Stimulated activated effector memory CD8-positive, alpha-beta T cell treated with anti-CD3 and anti-CD28 coated beads, Interleukin-12 subunit alpha, Interleukin-12 subunit beta, amount 100 ng/mL, for 72 hours (primary cell): ENCODE results near the gene KCNJ15.

Experiments used
- ATAC-seq: fragments of 150-1000 bp; cut with Tn5 transposase; 2 replicates; pipeline ENCODE4 v1.10.0; 2021
- DNase-seq, 2 donors: peaks; one replicate each; pipeline ENCODE4 v3.0.0; 2021 to 2022; ENCODE audit warnings: low spot score in 2 of 2
- H3K27ac Mint-ChIP-seq: one replicate; pipeline ENCODE4 v1.8.0; 2022; ENCODE audit warnings: mild to moderate bottlenecking, mixed read lengths
- H3K36me3 Mint-ChIP-seq: one replicate; pipeline ENCODE4 v1.8.0; 2022; ENCODE audit warnings: mild to moderate bottlenecking, mixed read lengths
- H3K4me1 Mint-ChIP-seq: one replicate; pipeline ENCODE4 v1.8.0; 2022; ENCODE audit warnings: mixed read lengths
- H3K4me3 Mint-ChIP-seq: one replicate; pipeline ENCODE4 v1.8.0; 2022; ENCODE audit warnings: mild to moderate bottlenecking, mixed read lengths
- H3K9me3 Mint-ChIP-seq: one replicate; pipeline ENCODE4 v1.8.0; 2022; ENCODE audit warnings: mixed read lengths

The KCNJ15 gene

GRCh38 chr21:38273745-38274542 is 17.2 kb downstream of the KCNJ15 start:
- no peaks in the 10 kb centered on the region for H3K36me3 Mint-ChIP-seq
- DNase-seq (no peak), ATAC-seq (no peak)
- no peak overlapping the region for H3K27ac Mint-ChIP-seq
- peaks cover 3% of the 10 kb centered on the region for H3K9me3 Mint-ChIP-seq
- H3K4me3 Mint-ChIP-seq, result no peak overlapping the region
- no peaks in the 10 kb centered on the region for H3K4me1 Mint-ChIP-seq

- H3K4me1 Mint-ChIP-seq, result no peaks in the 10 kb centered on the region
- no peak for ATAC-seq
- H3K4me3 Mint-ChIP-seq, result no peak overlapping the region
- no peaks in the 10 kb centered on the region for H3K36me3 Mint-ChIP-seq
- peaks cover 3% of the 10 kb centered on the region for H3K9me3 Mint-ChIP-seq
- no peak for DNase-seq
- no peak overlapping the region for H3K27ac Mint-ChIP-seq
Measured at GRCh38 chr21:38277501-38278131, 20.8 kb downstream of the KCNJ15 start.

GRCh38 chr21:38280454-38280853 is 23.7 kb downstream of the KCNJ15 start:
- Mint-ChIP-seq H3K36me3 (no peaks in the 10 kb centered on the region), H3K4me3 (no peak overlapping the region), H3K27ac (no peak overlapping the region), H3K9me3 (peaks cover 3% of the 10 kb centered on the region), H3K4me1 (no peaks in the 10 kb centered on the region)
- ATAC-seq (no peak), DNase-seq (no peak)

DNA sequence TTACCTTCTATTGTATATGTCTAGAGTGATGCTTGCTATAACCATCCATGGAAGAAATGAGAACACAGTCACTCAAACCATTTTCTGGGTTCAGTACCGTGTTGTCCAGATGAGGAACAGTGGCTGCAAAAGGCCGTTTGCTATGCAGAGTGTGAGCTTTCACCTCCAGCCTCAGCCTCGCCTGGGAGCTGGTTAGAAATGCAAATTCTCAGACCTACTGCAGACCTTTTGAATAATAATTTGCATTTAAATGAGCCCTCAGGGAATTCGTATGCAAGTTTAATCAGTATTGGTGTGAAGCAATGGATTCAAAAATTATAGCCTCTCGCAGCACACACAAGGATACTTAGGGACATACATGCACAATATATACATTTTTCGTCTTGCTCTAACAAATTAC is 24.1 kb downstream of the KCNJ15 start:
- no peak for ATAC-seq
- H3K4me3 Mint-ChIP-seq, result no peak overlapping the region
- H3K36me3 Mint-ChIP-seq, result no peaks in the 10 kb centered on the region
- H3K9me3 Mint-ChIP-seq, result peaks cover 3% of the 10 kb centered on the region
- no peak for DNase-seq
- H3K4me1 Mint-ChIP-seq, result no peaks in the 10 kb centered on the region
- no peak overlapping the region for H3K27ac Mint-ChIP-seq

GRCh38 chr21:38282921-38283320 is 26.1 kb downstream of the KCNJ15 start:
- Mint-ChIP-seq H3K4me1 (no peaks in the 10 kb centered on the region), H3K4me3 (no peak overlapping the region), H3K36me3 (no peaks in the 10 kb centered on the region), H3K9me3 (peaks cover 3% of the 10 kb centered on the region), H3K27ac (no peak overlapping the region)
- ATAC-seq (no peak), DNase-seq (no peak)

- no peak for ATAC-seq
- no peak for DNase-seq
- Mint-ChIP-seq H3K4me1 (no peaks in the 10 kb centered on the region), H3K4me3 (no peak overlapping the region), H3K27ac (no peak overlapping the region), H3K9me3 (no peaks in the 10 kb centered on the region), H3K36me3 (no peaks in the 10 kb centered on the region)
Measured at GRCh38 chr21:38284216-38284615, 27.4 kb downstream of the KCNJ15 start.

DNA sequence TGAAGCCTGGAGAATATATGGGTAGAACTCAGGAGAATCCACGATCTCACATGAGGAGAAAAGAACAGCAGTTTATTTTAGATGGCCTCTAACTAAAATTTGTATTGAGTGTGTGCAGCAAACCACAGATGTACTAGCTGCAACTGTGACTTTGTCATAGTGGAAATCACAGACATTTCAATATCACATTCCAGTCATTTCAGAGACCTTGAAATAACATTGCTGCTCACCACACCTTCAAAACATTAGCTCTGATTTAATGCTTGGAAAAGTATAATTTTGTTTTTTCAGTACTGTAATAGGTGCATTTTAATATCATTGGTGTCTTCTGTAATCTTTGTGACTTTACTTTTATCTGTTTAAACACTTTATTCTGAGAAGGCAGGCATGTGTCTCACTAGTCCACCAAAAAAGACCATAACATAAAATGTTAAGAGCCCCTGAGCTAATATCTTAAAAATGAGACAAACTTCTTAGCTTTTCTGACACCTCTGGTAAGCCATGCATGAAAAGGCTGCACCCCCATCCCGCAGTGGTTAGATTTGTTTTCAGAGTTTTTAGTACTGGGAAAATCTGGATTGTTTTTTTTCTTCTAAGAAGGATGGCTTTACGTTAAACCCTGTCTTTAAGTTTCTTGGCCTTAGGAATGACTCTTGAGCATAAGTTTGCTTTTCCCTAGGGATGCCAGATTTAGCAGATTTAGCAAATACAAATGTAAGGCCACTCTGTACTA is 30.1 kb downstream of the KCNJ15 start:
- ATAC-seq (no peak), DNase-seq (no peak)
- Mint-ChIP-seq H3K4me1 (no peaks in the 10 kb centered on the region), H3K4me3 (no peak overlapping the region), H3K27ac (no peak overlapping the region), H3K36me3 (no peaks in the 10 kb centered on the region), H3K9me3 (no peaks in the 10 kb centered on the region)

DNA sequence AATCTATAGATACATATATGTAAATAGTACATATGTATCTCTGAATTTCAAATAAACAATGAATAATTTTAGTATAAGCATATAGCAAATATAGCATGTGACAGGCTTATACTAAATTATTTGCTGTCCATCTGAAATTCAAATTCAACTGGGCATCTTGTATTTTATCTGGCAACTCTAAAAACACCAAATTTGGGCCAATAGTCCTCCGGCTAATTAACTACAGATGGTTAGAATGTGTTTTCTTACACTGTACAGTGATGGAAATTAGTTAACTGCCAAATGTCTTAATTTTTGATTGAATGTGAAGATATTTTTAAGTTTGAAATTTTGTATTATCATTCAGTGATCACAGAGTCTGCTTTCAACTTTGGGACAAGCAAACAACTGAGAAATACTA is 30.7 kb downstream of the KCNJ15 start:
- no peak for DNase-seq
- Mint-ChIP-seq H3K27ac (no peak overlapping the region), H3K4me1 (no peaks in the 10 kb centered on the region), H3K9me3 (no peaks in the 10 kb centered on the region), H3K36me3 (no peaks in the 10 kb centered on the region), H3K4me3 (no peak overlapping the region)
- ATAC-seq, result no peak

GRCh38 chr21:38289705-38290485 is 33.1 kb downstream of the KCNJ15 start:
- Mint-ChIP-seq H3K4me1 (no peaks in the 10 kb centered on the region), H3K4me3 (no peak overlapping the region), H3K27ac (no peak overlapping the region), H3K9me3 (no peaks in the 10 kb centered on the region), H3K36me3 (no peaks in the 10 kb centered on the region)
- ATAC-seq (no peak), DNase-seq (no peak)

DNA sequence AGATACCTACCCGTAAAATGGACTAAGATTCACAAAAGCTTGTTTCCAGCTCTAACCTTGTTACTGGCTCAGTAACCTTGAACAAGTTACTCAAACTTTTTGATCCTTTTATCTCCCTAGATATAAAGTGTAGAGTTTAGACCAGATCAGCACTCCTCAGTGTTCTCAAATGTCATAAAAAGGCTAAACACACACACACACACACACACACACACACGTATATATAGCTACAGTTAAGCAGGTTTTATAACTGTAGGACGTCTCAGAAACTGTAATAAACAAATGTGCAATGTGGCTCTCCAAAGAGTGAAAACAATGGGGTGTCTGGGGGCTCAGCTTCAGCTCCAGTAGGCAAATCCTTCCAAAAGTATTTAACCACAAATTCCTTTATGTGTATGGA is 34.0 kb downstream of the KCNJ15 start:
- H3K27ac Mint-ChIP-seq, result no peak overlapping the region
- DNase-seq (no peak), ATAC-seq (no peak)

DNA sequence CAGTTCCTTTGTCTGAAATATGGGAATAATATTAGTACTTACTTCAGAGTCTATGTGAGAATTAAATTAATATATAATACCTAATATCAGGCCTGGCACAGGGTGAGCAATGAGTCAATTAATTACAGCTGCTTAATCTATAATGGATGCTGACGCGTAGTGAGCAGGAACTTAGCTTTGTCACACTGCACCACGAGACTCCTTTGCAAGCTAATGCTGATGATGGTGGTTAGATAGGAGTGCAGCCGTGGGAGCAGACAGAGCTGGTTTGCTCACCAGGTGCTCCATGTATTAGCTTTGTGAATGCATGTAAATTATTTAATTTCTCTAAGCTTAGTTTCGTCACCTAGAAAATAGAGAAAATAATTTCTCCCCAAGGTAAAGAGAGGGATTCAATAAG is 35.1 kb downstream of the KCNJ15 start:
- DNase-seq, result no peak
- H3K4me3 Mint-ChIP-seq, result no peak overlapping the region
- H3K36me3 Mint-ChIP-seq, result no peaks in the 10 kb centered on the region
- no peaks in the 10 kb centered on the region for H3K4me1 Mint-ChIP-seq
- no peak overlapping the region for H3K27ac Mint-ChIP-seq
- ATAC-seq, result no peak
- no peaks in the 10 kb centered on the region for H3K9me3 Mint-ChIP-seq

More for the DNA sequence above, 34.0 kb downstream of the KCNJ15 start:
- H3K4me3 Mint-ChIP-seq, result no peak overlapping the region
- no peaks in the 10 kb centered on the region for H3K9me3 Mint-ChIP-seq
- no peaks in the 10 kb centered on the region for H3K36me3 Mint-ChIP-seq
- H3K4me1 Mint-ChIP-seq, result no peaks in the 10 kb centered on the region

GRCh38 chr21:38293113-38293512 is 36.3 kb downstream of the KCNJ15 start:
- Mint-ChIP-seq H3K4me3 (no peak overlapping the region), H3K9me3 (no peaks in the 10 kb centered on the region), H3K4me1 (no peaks in the 10 kb centered on the region), H3K27ac (no peak overlapping the region), H3K36me3 (no peaks in the 10 kb centered on the region)
- DNase-seq, result no peak
- ATAC-seq, result no peak

GRCh38 chr21:38293765-38294164 is 37.0 kb downstream of the KCNJ15 start:
- H3K27ac Mint-ChIP-seq, result no peak overlapping the region
- DNase-seq (no peak), ATAC-seq (no peak)

DNA sequence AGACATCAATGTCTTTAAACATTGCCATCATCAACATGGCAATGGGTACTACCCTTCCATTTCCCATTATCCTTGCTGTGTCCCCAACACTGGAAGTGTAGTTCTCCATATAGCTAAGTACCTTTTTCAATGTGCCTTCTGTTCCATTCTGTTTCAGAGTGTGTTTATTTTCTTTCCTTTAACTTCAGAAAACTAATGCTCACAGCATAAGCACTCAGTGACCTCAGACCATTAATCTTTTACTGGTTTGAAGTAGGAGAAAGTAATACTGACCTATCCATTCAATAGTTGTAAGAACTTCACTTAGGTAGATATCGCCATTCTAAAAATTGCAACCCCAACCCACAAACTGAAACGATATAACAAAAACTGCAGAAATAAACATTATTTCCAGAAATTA is 37.8 kb downstream of the KCNJ15 start:
- no peak for ATAC-seq
- Mint-ChIP-seq H3K9me3 (peaks cover 2% of the 10 kb centered on the region), H3K27ac (no peak overlapping the region), H3K36me3 (no peaks in the 10 kb centered on the region), H3K4me1 (no peaks in the 10 kb centered on the region), H3K4me3 (no peak overlapping the region)
- DNase-seq, result no peak

More at GRCh38 chr21:38293765-38294164, 37.0 kb downstream of the KCNJ15 start:
- no peaks in the 10 kb centered on the region for H3K4me1 Mint-ChIP-seq
- H3K36me3 Mint-ChIP-seq, result no peaks in the 10 kb centered on the region
- no peaks in the 10 kb centered on the region for H3K9me3 Mint-ChIP-seq
- H3K4me3 Mint-ChIP-seq, result no peak overlapping the region
